Limb (tissue), 2 donors: ENCODE measurements around the gene CAMSAP2.

Experiments
- DNase-seq, 2 donors: peaks; one replicate each; pipeline ENCODE4 v3.0.0-alpha.2; 2016; ENCODE audit errors: extremely low spot score in 2 of 2

The CAMSAP2 gene

GRCh38 chr1:200899954-200900867, 161.5 kb downstream of the CAMSAP2 start:
- no peak for DNase-seq

DNA sequence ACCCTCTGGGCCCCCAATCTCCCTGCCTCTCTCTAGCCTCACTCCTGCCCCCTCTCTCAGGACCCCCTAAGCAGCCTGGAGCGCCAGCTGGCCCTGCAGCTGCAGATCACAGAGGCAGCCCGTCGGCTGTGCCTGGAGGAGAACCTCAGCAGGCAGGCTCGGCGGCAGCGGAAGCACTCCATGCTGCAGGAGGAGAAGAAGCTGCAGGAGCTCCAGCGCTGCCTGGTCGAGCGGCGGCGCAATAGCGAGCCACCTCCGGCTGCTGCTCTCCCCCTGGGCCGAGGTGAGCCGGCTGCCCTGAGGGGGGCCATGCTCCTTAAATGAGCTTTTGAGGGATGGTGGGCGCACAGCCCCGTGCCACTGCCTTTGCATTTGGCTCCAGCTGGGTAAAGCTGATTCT, 162.2 kb downstream of the CAMSAP2 start:
- DNase-seq, result no peak

DNA sequence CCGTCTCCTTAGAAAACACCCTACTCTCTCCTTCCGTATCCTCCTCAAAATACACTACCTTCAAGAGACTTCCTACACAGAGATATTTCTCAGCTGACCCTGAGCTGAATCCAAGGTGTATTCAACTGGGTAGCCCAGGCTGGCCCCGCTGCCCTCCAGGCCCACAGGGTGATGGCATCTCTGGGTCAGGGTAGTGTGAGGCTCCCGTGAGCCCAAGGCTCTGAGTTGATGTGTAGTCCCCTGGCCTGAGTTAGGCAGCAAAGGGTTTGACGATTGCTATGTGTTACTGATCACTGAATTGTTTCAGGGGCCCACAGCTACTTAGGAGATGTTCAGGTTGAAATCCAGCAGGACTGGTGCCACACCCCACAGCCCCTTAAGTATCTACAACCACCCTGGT, 162.7 kb downstream of the CAMSAP2 start:
- DNase-seq, result no peak

DNA sequence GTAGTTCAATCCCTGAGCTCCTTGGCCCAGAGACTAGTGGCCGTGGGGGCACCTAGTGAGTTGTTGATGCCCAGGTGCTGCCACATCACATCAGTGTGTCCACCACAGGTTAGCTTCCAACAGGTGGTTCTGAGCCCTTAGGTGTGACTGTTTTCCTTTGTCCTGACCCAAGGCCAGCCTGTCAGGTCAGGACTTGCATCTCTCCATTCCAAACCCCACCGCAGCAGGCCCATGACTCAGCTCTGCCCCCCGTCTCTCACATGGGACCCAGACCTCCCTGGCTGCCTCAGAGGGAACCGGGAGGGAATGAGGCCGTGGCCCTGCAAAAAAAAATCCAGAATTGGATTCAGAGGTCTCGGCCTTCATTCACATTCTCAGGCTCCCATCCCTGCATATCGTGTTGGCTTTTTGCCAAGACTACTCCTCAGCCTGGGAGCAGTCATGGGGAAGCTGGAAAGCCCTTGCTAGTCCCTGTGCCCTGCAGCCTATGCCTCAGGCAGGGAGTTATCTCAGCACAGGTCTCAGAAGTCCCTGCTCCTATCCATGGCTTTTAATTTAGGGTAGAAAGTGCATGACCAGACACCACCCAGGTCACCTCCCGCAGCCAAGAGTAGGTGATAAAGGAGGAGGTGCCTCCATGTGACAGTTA, 163.2 kb downstream of the CAMSAP2 start:
- no peak for DNase-seq

- no peak for DNase-seq
Measured at GRCh38 chr1:200903793-200904192, 165.1 kb downstream of the CAMSAP2 start.

DNA sequence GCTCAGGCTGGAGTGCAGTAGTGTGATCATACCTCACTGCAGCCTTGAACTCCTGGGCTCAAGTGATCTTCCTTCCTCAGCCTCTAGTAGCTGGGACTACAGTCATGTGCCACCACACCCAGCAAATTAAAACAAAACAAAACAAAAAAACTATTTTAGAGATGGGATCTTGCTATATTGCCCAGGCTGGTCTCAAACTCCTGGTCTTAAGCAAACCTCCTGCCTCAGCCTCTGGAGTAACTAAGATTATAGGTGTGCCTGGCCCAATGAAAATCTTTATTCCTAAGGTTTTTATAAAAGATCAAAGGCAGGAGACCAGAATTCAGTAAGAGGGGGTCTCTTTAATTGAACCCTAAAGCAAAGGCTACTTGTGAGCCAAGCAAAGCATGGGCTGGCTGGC, 166.1 kb downstream of the CAMSAP2 start:
- no peak for DNase-seq

GRCh38 chr1:200905411-200906052, 166.8 kb downstream of the CAMSAP2 start:
- no peak for DNase-seq

GRCh38 chr1:200906491-200906890, 167.8 kb downstream of the CAMSAP2 start:
- DNase-seq, result no peak

DNA sequence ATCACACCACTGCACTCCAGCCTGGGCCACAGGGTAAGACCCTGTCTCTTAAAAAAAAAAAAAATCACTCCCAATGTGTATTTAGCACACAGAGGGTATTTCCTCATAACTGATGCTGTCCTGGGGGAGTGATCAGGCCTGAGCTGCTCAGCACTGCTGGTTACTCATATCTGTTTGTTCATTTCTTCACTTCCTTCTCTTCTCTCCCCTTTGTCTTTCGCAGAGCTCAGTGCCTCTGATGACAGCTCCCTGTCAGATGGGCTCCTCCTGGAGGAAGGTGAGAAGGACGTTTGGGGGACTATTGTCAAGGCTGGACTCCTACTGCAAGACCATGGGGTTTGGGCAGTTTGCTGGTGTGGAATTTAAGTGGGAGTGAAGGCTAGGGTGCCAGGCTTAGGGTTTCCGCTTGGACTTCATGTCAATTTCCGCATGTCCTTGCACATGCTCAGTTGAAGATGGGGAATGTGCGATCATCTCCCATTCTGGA, 169.0 kb downstream of the CAMSAP2 start:
- DNase-seq, result no peak

- no peak for DNase-seq
Measured at GRCh38 chr1:200908191-200908868, 169.6 kb downstream of the CAMSAP2 start.

DNA sequence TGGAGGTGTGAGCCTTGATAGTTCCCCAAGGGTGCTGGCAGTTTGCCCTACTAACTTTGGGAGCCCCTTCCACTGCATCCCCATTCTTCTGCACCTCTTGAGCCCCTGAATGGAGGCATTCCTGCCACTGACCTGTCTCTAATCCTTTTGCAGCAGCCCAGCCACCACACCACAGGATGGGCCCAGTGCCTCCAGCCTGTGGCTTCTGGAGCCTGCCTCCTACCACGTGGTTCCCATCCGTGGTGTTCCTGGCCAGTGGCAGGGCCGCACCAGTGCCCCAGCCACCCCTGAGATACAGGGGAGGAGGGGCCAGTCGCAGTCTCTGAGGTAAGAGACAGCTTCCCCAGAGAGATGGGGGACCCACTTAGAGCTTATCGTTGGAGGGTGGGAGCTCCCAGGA, 170.4 kb downstream of the CAMSAP2 start:
- DNase-seq, result no peak

- DNase-seq, result no peak
Measured at GRCh38 chr1:200909757-200910239, 171.1 kb downstream of the CAMSAP2 start.
